GM12878 (cell line): ENCODE results near the gene DYNC2H1. TPM values are rescaled to one million over a fixed set of nuclear protein-coding genes. Genes with fewer than 3 reads are reported as not detected.

Source experiments
- ATAC-seq: fragments of 200-7000 bp; cut with Tn5 transposase; 3 replicates; pipeline ENCODE4 v1.9.1; 2020; ENCODE audit warnings: mild to moderate bottlenecking, moderate library complexity
- BruUV-seq: library from RNA; stranded (reverse); fragments of 400-500 nt; replicated peaks from 2 replicates; lab custom pipeline; 2021; lab: Mats Ljungman, UMichigan
- CTCF ChIA-PET: fragments of 300-600 bp; sonication (Branson Sonifier 250); formaldehyde crosslinking; extraction: SDS; loops from one replicate; lab custom pipeline; 2021; ENCODE audit warnings: inconsistent platforms; lab: Yijun Ruan, JAX
- POLR2A ChIA-PET: fragments of 350-600 bp; formaldehyde crosslinking; extraction: SDS; loops from one replicate; lab custom pipeline; 2021; ENCODE audit warnings: inconsistent platforms; lab: Charles Lee
- RAD21 ChIA-PET: fragments of 300-600 bp; sonication (Branson Sonifier 250); formaldehyde crosslinking; loops from one replicate; lab custom pipeline; 2023; ENCODE audit warnings: antibody characterized with exemption; ENCODE audit not compliant: unreplicated experiment; lab: Charles Lee
- SMC1A ChIA-PET: fragments of 300-600 bp; sonication (Branson Sonifier 250); formaldehyde crosslinking; loops from one replicate; lab custom pipeline; 2023; ENCODE audit not compliant: unreplicated experiment, uncharacterized antibody; lab: Charles Lee
- DNase-seq: peaks from one replicate; pipeline ENCODE4 v3.0.0-alpha.2; 2011; ENCODE audit warnings: low read depth, low spot score
- FAIRE-seq: peaks from 3 replicates; lab custom pipeline; 2011; peaks lifted over from hg19 to GRCh38; lab: Jason Lieb, UNC
- H2AFZ ChIP-seq: 2 replicates; pipeline ENCODE4 v1.6.0; 2011; ENCODE audit warnings: low read depth, low read length, control low read depth; ENCODE audit not compliant: control insufficient read depth
- H3K27ac ChIP-seq: 2 replicates; pipeline ENCODE4 v1.5.1; 2011; ENCODE audit warnings: control low read depth; ENCODE audit not compliant: control insufficient read depth, insufficient read depth
- H3K27me3 ChIP-seq, 2 experiments: replicated peaks in 1 of 2; 2 replicates each; pipeline versions ENCODE4 v1.6.0 to v1.6.1; 2011; ENCODE audit warnings: low read length in 1 of 2; ENCODE audit not compliant: control insufficient read depth in 2 of 2, insufficient read depth in 2 of 2
- H3K36me3 ChIP-seq, 2 experiments: 2 replicates each; pipeline ENCODE4 v1.5.1; 2011; ENCODE audit warnings: low read length in 1 of 2; ENCODE audit not compliant: control insufficient read depth in 2 of 2, insufficient read depth in 2 of 2
- H3K4me1 ChIP-seq: 2 replicates; pipeline ENCODE4 v1.6.1; 2011; ENCODE audit warnings: mild to moderate bottlenecking, low read length, moderate library complexity, mixed read lengths; ENCODE audit not compliant: control insufficient read depth, insufficient read depth
- H3K4me2 ChIP-seq: 2 replicates; pipeline ENCODE4 v1.6.0; 2011; ENCODE audit warnings: control low read depth; ENCODE audit not compliant: control insufficient read depth, insufficient read depth
- H3K4me3 ChIP-seq: fragments of 200-600 bp; sonication (generic); 2 replicates; pipeline ENCODE4 v1.5.1; 2016
- H3K79me2 ChIP-seq: 2 replicates; pipeline ENCODE4 v1.6.0; 2011; ENCODE audit warnings: low read length; ENCODE audit not compliant: control insufficient read depth, insufficient read depth
- H3K9ac ChIP-seq: 2 replicates; pipeline ENCODE4 v1.8.0; 2011; ENCODE audit warnings: low read length, control low read depth, mixed read lengths; ENCODE audit not compliant: control insufficient read depth, insufficient read depth
- H3K9me3 ChIP-seq: replicated peaks from 3 replicates; pipeline ENCODE4 v1.5.1; 2011; ENCODE audit warnings: mild to moderate bottlenecking, low read length; ENCODE audit not compliant: control insufficient read depth, insufficient read depth
- H4K20me1 ChIP-seq: 2 replicates; pipeline ENCODE4 v1.6.0; 2011; ENCODE audit not compliant: control insufficient read depth, insufficient read depth
- NR2C1 ChIP-seq: fragments of 450-650 bp; IDR thresholded peaks from 2 replicates; pipeline ENCODE4 v1.6.1; 2017; ENCODE audit warnings: antibody characterized with exemption, mild to moderate bottlenecking, moderate library complexity
- RAD21 ChIP-seq: IDR thresholded peaks from 2 replicates; pipeline ENCODE4 v1.6.1; 2011; ENCODE audit warnings: mild to moderate bottlenecking, low read depth, low read length, moderate library complexity; ENCODE audit not compliant: insufficient read depth
- ZNF384 ChIP-seq: IDR thresholded peaks from 2 replicates; pipeline ENCODE4 v1.6.1; 2012; ENCODE audit warnings: low read depth, mild to moderate bottlenecking, low read length, improper control_type of control experiment, borderline replicate concordance
- WGBS: methylation state at CpG from one replicate; pipeline ENCODE4 v1.1.6; 2016; ENCODE audit warnings: low lambda C conversion rate; ENCODE audit not compliant: insufficient replicate concordance, insufficient coverage; ENCODE audit errors: missing lambda C conversion rate; 5-methylcytosine and 5-hydroxymethylcytosine counted together
- in situ Hi-C: fragments of 300-500 bp; cut with MboI; formaldehyde crosslinking; loops from 9 replicates; pipeline ENCODE4 v1.14.3; 2018; ENCODE audit warnings: mixed read lengths
- intact Hi-C: fragments of 100-400 bp; cut with micrococcal nuclease; formaldehyde crosslinking; loops from one replicate; pipeline ENCODE4 v1.14.2; 2022; ENCODE audit not compliant: unreplicated experiment
- polyA plus RNA-seq, 11 experiments: library from polyadenylated mRNA; depleted of rRNA in 4 of 11; unstranded in 6 of 11; stranded (reverse) in 5 of 11; fragments of >200 nt; fragmentation: Nextera tagmentation in 4 of 11; fragmentation: Illumina TruSeq in 1 of 11; extraction: Ambion mirVana in 4 of 11; extraction: Trizol in 1 of 11; gene quantifications; 1 replicate in 1 of 11; 2 replicates in 10 of 11; pipeline versions ENCODE4 v1.2.1 to v1.2.3, GENCODE V29; 2011 to 2016; ENCODE audit warnings: inconsistent platforms in 2 of 11, missing spikeins in 2 of 11, low read depth in 1 of 11
- total RNA-seq, 4 experiments: library from RNA; depleted of rRNA in 3 of 4; stranded (reverse); fragments of >200 nt in 3 of 4; fragmentation: Illumina TruSeq in 1 of 4; extraction: Trizol in 1 of 4; gene quantifications; 2 replicates each; pipeline versions ENCODE4 v1.2.1 to v1.2.3, GENCODE V29; 2013 to 2021
- TF ChIP-seq, protein P1 (sequence below), 3 experiments: IDR thresholded peaks in 2 of 3; conservative IDR thresholded peaks in 1 of 3; 2 replicates each; pipeline ENCODE4 v1.5.1; 2011; ENCODE audit warnings: low read depth in 3 of 3, low read length in 3 of 3, mild to moderate bottlenecking in 3 of 3, control low read depth in 2 of 3, moderate library complexity in 2 of 3, inconsistent platforms in 1 of 3, mixed read lengths in 1 of 3; ENCODE audit not compliant: control insufficient read depth in 2 of 3, insufficient read depth in 1 of 3; ENCODE audit errors: extremely low read depth in 1 of 3

DYNC2H1 gene
- total and polyA plus RNA-seq, 10 of the 15 experiments (the other 5 are each of a cell fraction or from before 2014, with no cell fraction given) = 0.12 to 3.9 (median 0.23) TPM; not detected in 2

GRCh38 chr11:103202048-103202651 lies 92.9 kb downstream of the DYNC2H1 start:
- in situ Hi-C loops = no loop called here
- no peaks in the 10 kb centered on the region for H3K79me2 ChIP-seq
- H3K4me1 ChIP-seq = no peaks in the 10 kb centered on the region
- ChIA-PET CTCF (interaction anchor here (1.0 to 1.6 kb wide), 3 partner anchors 8 to 398 kb away, joined by 3 to 4 read pairs (median 3); no protein-coding TSS in a partner anchor), SMC1A (no interaction called here), POLR2A (no interaction called here), RAD21 (no interaction called here)
- FAIRE-seq (no peak), DNase-seq (no peak)
- no peak overlapping the region for H3K9ac ChIP-seq
- no peak overlapping the region for H3K27ac ChIP-seq
- no peak overlapping the region for H2AFZ ChIP-seq
- no peaks in the 10 kb centered on the region for H4K20me1 ChIP-seq
- 19% methylated on average over 3 of the region's 3 CpGs for WGBS
- no peaks in the 10 kb centered on the region for H3K9me3 ChIP-seq
- intact Hi-C loops = loop anchor here (1.0 kb wide), 1 partner anchor 399 kb away; no protein-coding TSS in a partner anchor
- H3K4me2 ChIP-seq = no peak overlapping the region
- BruUV-seq = no TSS peak
- no peaks in the 10 kb centered on the region for H3K36me3 ChIP-seq
- no peak overlapping the region for H3K4me3 ChIP-seq
- TF ChIP-seq, protein P1, sequence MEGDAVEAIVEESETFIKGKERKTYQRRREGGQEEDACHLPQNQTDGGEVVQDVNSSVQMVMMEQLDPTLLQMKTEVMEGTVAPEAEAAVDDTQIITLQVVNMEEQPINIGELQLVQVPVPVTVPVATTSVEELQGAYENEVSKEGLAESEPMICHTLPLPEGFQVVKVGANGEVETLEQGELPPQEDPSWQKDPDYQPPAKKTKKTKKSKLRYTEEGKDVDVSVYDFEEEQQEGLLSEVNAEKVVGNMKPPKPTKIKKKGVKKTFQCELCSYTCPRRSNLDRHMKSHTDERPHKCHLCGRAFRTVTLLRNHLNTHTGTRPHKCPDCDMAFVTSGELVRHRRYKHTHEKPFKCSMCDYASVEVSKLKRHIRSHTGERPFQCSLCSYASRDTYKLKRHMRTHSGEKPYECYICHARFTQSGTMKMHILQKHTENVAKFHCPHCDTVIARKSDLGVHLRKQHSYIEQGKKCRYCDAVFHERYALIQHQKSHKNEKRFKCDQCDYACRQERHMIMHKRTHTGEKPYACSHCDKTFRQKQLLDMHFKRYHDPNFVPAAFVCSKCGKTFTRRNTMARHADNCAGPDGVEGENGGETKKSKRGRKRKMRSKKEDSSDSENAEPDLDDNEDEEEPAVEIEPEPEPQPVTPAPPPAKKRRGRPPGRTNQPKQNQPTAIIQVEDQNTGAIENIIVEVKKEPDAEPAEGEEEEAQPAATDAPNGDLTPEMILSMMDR (IDR thresholded peaks at IDR 0.05 in 2 of 3, conservative IDR thresholded peaks at IDR 0.05 in 1 of 3; ENCODE audit: control insufficient read depth in 2 of 3, extremely low read depth in 1 of 3, insufficient read depth in 1 of 3, low read depth in 3 of 3, low read length in 3 of 3) = peak; percentile 33 to 54 (median 45); a peak in 5 of 6 replicates
- TF ChIP-seq ZNF384 = peak; percentile 78
- TF ChIP-seq NR2C1 = no peak
- peak; percentile 54 for TF ChIP-seq RAD21
- TF ChIP-seq, all 136 proteins: peak for 3
- peak; percentile 46; the same call in 2 of the 3 replicates for ATAC-seq
- H3K27me3 ChIP-seq = no peaks in the 10 kb centered on the region
